Esophagus squamous epithelium (tissue), 4 donors: Measurements from ENCODE around the gene DOK4.

Experiments
- CTCF ChIP-seq, 6 experiments: fragments of 450-650 bp in 4 of 6; fragments of 200-600 bp in 2 of 6; sonication (generic) in 2 of 6; IDR thresholded peaks; one replicate each; pipeline ENCODE4 v1.5.1; 2016 to 2019; ENCODE audit warnings: antibody characterized with exemption in 6 of 6, mild to moderate bottlenecking in 4 of 6, moderate library complexity in 4 of 6
- POLR2A ChIP-seq, 4 donors: fragments of 450-650 bp; IDR thresholded peaks; one replicate each; pipeline ENCODE4 v1.6.1; 2017; ENCODE audit warnings: antibody characterized with exemption in 4 of 4, mild to moderate bottlenecking in 4 of 4, moderate library complexity in 3 of 4

GRCh38 chr16:57452021-57452420 lies 34.3 kb downstream of the DOK4 start:
- TF ChIP-seq POLR2A (IDR thresholded peaks at IDR 0.05) (no peak), CTCF (IDR thresholded peaks at IDR 0.05) (no peak)
